OCI-LY7 (cell line): ENCODE measurements around the gene ROBO1. TPM values are rescaled to one million over a fixed set of nuclear protein-coding genes. Genes with fewer than 3 reads are reported as not detected.

Experiments used
- BruUV-seq: library from RNA; stranded (reverse); fragments of 400-500 nt; replicated peaks from 2 replicates; lab custom pipeline; 2021; lab: Mats Ljungman, UMichigan
- CTCF ChIA-PET: fragments of 300-600 bp; sonication (Branson Sonifier 250); formaldehyde crosslinking; loops from one replicate; lab custom pipeline; 2022; ENCODE audit warnings: antibody characterized with exemption; ENCODE audit not compliant: unreplicated experiment; lab: Charles Lee
- POLR2A ChIA-PET: fragments of 300-600 bp; sonication (Branson Sonifier 250); formaldehyde crosslinking; loops from one replicate; lab custom pipeline; 2022; ENCODE audit warnings: antibody characterized with exemption; lab: Charles Lee
- DNase-seq: peaks from one replicate; pipeline ENCODE4 v3.0.0-alpha.2; 2015; ENCODE audit warnings: low spot score
- H2AFZ ChIP-seq: fragments of 200-600 bp; sonication (generic), shearing (Covaris generic); 2 replicates; pipeline ENCODE4 v1.6.1; 2014; ENCODE audit warnings: mild to moderate bottlenecking, antibody characterized with exemption, low read length, moderate library complexity
- H3K27ac ChIP-seq: fragments of 200-600 bp; sonication (generic); 2 replicates; pipeline ENCODE4 v1.5.1; 2014; ENCODE audit warnings: mixed run types, low read depth, mild to moderate bottlenecking, moderate library complexity, low read length, inconsistent platforms; ENCODE audit not compliant: poor library complexity, severe bottlenecking
- H3K36me3 ChIP-seq: fragments of 200-600 bp; sonication (generic); 2 replicates; pipeline ENCODE4 v1.6.1; 2014; ENCODE audit warnings: mild to moderate bottlenecking, antibody characterized with exemption, low read length, moderate library complexity, mixed read lengths; ENCODE audit not compliant: insufficient read depth
- H3K4me1 ChIP-seq: fragments of 200-600 bp; sonication (generic); 2 replicates; pipeline ENCODE4 v1.5.1; 2014; ENCODE audit warnings: mild to moderate bottlenecking, low read length; ENCODE audit not compliant: insufficient read depth, poor library complexity, severe bottlenecking
- H3K4me2 ChIP-seq: fragments of 200-600 bp; sonication (generic); 2 replicates; pipeline ENCODE4 v1.6.1; 2014; ENCODE audit warnings: mild to moderate bottlenecking, low read length
- H3K4me3 ChIP-seq: fragments of 200-600 bp; sonication (generic); 2 replicates; pipeline ENCODE4 v1.5.1; 2014; ENCODE audit warnings: mild to moderate bottlenecking, low read depth, low read length; ENCODE audit not compliant: poor library complexity, severe bottlenecking
- H3K79me2 ChIP-seq: fragments of 200-600 bp; sonication (generic); 2 replicates; pipeline ENCODE4 v1.6.1; 2016; ENCODE audit warnings: low read depth, mild to moderate bottlenecking, low read length, moderate library complexity, mixed read lengths; ENCODE audit not compliant: insufficient read depth
- H3K9me2 ChIP-seq: fragments of 200-600 bp; sonication (generic); 2 replicates; pipeline ENCODE4 v1.6.1; 2016; ENCODE audit warnings: mild to moderate bottlenecking, low read length, mixed read lengths; ENCODE audit not compliant: insufficient read depth
- H3K9me3 ChIP-seq: fragments of 200-600 bp; sonication (generic); 2 replicates; pipeline ENCODE4 v1.6.1; 2014; ENCODE audit warnings: mild to moderate bottlenecking, mixed run types, low read length, mixed read lengths
- H4K20me1 ChIP-seq: fragments of 200-600 bp; sonication (generic); 2 replicates; pipeline ENCODE4 v1.6.1; 2014; ENCODE audit warnings: mild to moderate bottlenecking, antibody characterized with exemption, low read length, moderate library complexity, mixed read lengths; ENCODE audit not compliant: insufficient read depth
- EZH2phosphoT487 ChIP-seq: fragments of 200-600 bp; sonication (generic); IDR thresholded peaks from 2 replicates; pipeline ENCODE4 v1.6.1; 2018; ENCODE audit warnings: low read depth, borderline replicate concordance, mild to moderate bottlenecking, mixed run types, antibody characterized with exemption, low read length, moderate library complexity, mixed read lengths
- intact Hi-C: fragments of 100-400 bp; cut with micrococcal nuclease; formaldehyde crosslinking; loops from one replicate; pipeline ENCODE4 v1.10.0; 2022; ENCODE audit not compliant: unreplicated experiment
- total RNA-seq, 2 experiments: library from RNA; depleted of rRNA in 1 of 2; stranded (reverse); fragments of >200 nt in 1 of 2; shearing (Covaris generic) in 1 of 2; gene quantifications; 2 replicates each; pipeline ENCODE4 v1.2.3, GENCODE V29; 2014 to 2022
- TF ChIP-seq, protein P1 (sequence below): fragments of 200-600 bp; sonication (generic); conservative IDR thresholded peaks from 2 replicates; pipeline ENCODE4 v1.5.1; 2014; ENCODE audit warnings: mild to moderate bottlenecking, antibody characterized with exemption, low read length, moderate library complexity, mixed read lengths

Gene ROBO1
- total RNA-seq, 2 experiments from 2014 or later: not detected

DNA sequence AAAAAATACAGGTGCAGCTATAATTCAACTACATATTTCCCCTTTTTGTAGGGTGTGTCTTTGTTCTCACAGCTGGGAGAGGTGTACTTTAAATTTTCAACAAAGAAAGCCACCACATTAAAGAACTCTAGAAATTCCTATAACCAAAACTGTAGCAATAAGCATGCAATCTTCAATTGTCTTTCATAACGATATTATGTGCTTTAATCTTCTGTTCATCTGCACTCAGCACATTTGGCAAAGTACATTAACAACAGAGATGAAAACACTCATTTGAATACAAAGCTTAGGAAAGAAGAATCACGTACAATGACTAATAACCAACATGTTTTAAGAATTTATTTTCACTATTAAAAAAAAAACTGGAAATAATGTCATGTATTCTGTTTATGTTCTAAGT, 1025.8 kb downstream of the ROBO1 start:
- TF ChIP-seq, protein P1, sequence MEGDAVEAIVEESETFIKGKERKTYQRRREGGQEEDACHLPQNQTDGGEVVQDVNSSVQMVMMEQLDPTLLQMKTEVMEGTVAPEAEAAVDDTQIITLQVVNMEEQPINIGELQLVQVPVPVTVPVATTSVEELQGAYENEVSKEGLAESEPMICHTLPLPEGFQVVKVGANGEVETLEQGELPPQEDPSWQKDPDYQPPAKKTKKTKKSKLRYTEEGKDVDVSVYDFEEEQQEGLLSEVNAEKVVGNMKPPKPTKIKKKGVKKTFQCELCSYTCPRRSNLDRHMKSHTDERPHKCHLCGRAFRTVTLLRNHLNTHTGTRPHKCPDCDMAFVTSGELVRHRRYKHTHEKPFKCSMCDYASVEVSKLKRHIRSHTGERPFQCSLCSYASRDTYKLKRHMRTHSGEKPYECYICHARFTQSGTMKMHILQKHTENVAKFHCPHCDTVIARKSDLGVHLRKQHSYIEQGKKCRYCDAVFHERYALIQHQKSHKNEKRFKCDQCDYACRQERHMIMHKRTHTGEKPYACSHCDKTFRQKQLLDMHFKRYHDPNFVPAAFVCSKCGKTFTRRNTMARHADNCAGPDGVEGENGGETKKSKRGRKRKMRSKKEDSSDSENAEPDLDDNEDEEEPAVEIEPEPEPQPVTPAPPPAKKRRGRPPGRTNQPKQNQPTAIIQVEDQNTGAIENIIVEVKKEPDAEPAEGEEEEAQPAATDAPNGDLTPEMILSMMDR: no peak
- no peak for TF ChIP-seq EZH2phosphoT487
- no peak overlapping the region for H2AFZ ChIP-seq
- intact Hi-C loops: no loop called here

DNA sequence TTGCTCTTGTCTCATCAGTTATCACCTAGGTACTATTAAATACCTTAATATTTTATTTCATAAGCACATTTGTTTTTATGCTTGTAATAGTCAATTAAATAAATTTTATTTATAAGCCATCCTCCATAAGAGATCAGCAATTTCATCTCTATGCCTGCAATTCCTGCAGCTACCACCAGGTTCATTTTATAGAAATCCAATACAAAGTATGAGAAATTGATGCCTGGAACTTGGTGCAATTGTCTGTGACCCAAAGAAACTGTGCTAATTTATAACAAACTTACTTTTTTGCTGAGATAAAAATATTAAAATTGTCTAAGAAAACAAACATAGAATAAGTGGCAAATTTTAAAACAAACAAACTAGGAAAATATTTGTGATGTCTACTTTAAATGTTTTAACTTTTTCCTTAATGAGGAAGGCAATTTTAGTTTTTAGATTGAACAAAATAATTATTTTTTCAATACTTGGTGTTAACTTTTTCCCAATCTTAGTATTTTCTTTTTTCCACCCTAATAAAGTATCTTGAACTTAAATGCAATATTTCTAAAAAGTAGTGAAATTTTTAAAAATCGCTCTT, 1026.6 kb downstream of the ROBO1 start:
- H3K36me3 ChIP-seq: no peaks in the 10 kb centered on the region
- H3K9me2 ChIP-seq: no peaks in the 10 kb centered on the region
- DNase-seq: peak; percentile 8
- no peaks in the 10 kb centered on the region for H3K9me3 ChIP-seq
- intact Hi-C loops: no loop called here
- no peak overlapping the region for H3K4me3 ChIP-seq
- H3K4me1 ChIP-seq: no peaks in the 10 kb centered on the region
- no peak overlapping the region for H2AFZ ChIP-seq
- ChIA-PET CTCF (no interaction called here), POLR2A (no interaction called here)
- H3K27ac ChIP-seq: no peak overlapping the region
- no peaks in the 10 kb centered on the region for H3K79me2 ChIP-seq
- H4K20me1 ChIP-seq: no peaks in the 10 kb centered on the region
- no peak overlapping the region for H3K4me2 ChIP-seq
- no peak for TF ChIP-seq EZH2phosphoT487
- TF ChIP-seq, protein P1: peak; percentile 76
- BruUV-seq: no TSS peak

More for the DNA sequence above, 1025.8 kb downstream of the ROBO1 start:
- H3K9me2 ChIP-seq: no peaks in the 10 kb centered on the region
- H3K4me3 ChIP-seq: no peak overlapping the region
- H3K9me3 ChIP-seq: no peaks in the 10 kb centered on the region
- no peak overlapping the region for H3K27ac ChIP-seq
- no peaks in the 10 kb centered on the region for H3K4me1 ChIP-seq
- H3K4me2 ChIP-seq: no peak overlapping the region
- CTCF ChIA-PET: no interaction called here
- no TSS peak for BruUV-seq
- POLR2A ChIA-PET: no interaction called here
- no peak for DNase-seq
- H4K20me1 ChIP-seq: no peaks in the 10 kb centered on the region
- no peaks in the 10 kb centered on the region for H3K36me3 ChIP-seq
- H3K79me2 ChIP-seq: no peaks in the 10 kb centered on the region

DNA sequence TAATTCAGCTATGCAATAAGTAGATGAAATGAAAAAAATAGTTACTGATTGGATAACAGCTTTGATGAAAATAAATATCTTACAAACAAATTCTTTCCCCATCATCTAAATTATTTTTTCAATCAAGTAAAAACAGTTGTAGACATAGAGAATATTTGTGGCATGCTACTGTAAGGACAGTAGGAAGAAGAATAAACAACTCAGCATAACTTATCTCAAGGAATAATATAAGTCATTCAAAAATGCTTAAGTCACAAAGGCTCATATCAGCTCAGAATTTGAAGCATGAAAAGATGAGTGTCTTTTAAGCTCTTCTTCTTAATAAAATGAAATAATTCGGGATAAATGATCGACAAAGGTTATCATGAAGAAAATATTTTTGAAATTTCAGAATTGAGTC, 1029.0 kb downstream of the ROBO1 start:
- POLR2A ChIA-PET: no interaction called here

More for the DNA sequence above, 1029.0 kb downstream of the ROBO1 start:
- Histone ChIP-seq H3K4me2 (no peak overlapping the region), H3K27ac (no peak overlapping the region), H3K36me3 (no peaks in the 10 kb centered on the region), H3K4me3 (no peak overlapping the region), H4K20me1 (no peaks in the 10 kb centered on the region), H3K4me1 (no peaks in the 10 kb centered on the region), H2AFZ (no peak overlapping the region), H3K9me2 (no peaks in the 10 kb centered on the region), H3K79me2 (no peaks in the 10 kb centered on the region), H3K9me3 (no peaks in the 10 kb centered on the region)
- CTCF ChIA-PET: no interaction called here
- TF ChIP-seq, protein P1: no peak
- TF ChIP-seq EZH2phosphoT487: no peak
- no peak for DNase-seq
- intact Hi-C loops: no loop called here
- no TSS peak for BruUV-seq
